ES-I3 (cell line): ENCODE measurements around the gene FMO2.

ENCODE experiments used
- H3K36me3 ChIP-seq: 2 replicates; pipeline ENCODE4 v1.6.1; 2013; ENCODE audit warnings: mild to moderate bottlenecking, low read length, control low read depth, moderate library complexity; ENCODE audit not compliant: insufficient read depth
- H3K4me1 ChIP-seq: 2 replicates; pipeline ENCODE4 v1.6.1; 2013; ENCODE audit warnings: mild to moderate bottlenecking, control low read depth, low read length; ENCODE audit not compliant: insufficient read depth
- H3K9ac ChIP-seq: 2 replicates; pipeline ENCODE4 v1.6.1; 2013; ENCODE audit warnings: low read depth, mild to moderate bottlenecking, low read length, moderate library complexity
- H3K9me3 ChIP-seq: 2 replicates; pipeline ENCODE4 v1.6.1; 2013; ENCODE audit warnings: mild to moderate bottlenecking, low read length, moderate library complexity; ENCODE audit not compliant: control insufficient read depth, insufficient read depth

The FMO2 gene

DNA sequence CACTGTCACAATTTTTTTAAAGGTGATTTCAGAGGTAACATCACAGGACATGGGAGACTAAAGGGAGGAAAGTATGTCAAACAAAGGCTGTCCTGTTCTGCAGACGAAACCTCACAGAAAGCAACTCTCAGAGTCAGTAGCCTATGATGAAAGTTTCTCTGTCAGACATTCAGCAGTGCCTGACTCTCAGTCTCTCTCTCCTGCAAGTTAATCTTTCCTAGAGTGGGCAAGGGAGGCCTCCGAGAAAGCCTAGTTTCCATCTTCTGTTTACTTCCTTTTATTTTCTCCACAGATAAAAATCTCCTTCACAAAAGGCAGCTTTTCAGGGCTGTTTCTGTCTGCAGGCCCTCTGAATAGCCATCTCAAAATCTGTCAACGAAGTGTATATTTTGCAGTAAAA is 24.9 kb upstream of the FMO2 start:
- Histone ChIP-seq H3K9ac (no peak overlapping the region), H3K4me1 (no peaks in the 10 kb centered on the region), H3K36me3 (no peaks in the 10 kb centered on the region), H3K9me3 (no peaks in the 10 kb centered on the region)

DNA sequence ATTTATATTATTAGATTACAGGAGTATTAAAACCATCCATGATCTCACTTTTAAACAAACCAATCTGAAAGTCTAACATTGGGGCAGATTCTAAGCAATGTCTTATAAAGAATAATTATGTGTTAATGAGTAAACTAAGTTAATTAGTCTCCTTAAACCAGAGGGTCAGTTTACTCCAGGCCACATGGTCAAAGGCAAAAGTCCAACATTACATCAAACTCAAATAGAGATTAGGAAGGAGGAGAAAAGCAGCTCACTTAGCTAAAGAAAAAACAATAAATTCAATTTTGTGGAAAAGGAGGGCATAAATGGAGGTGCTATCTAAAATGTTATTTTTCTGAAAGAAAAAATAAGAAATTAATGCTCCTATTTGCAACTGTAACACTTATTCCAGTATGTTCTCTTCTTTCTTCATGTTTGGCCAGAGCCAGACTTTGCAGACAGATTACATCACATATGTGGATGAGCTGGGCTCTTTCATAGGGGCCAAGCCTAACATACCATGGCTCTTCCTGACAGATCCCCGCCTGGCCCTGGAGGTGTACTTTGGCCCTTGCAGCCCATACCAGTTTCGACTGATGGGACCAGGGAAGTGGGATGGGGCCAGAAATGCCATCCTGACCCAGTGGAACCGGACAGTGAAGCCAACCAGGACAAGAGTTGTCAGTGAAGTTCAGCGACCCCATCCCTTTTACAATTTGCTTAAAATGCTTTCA is 24.3 kb upstream of the FMO2 start:
- Histone ChIP-seq H3K9ac (no peak overlapping the region), H3K9me3 (no peaks in the 10 kb centered on the region), H3K36me3 (no peaks in the 10 kb centered on the region), H3K4me1 (no peaks in the 10 kb centered on the region)

DNA sequence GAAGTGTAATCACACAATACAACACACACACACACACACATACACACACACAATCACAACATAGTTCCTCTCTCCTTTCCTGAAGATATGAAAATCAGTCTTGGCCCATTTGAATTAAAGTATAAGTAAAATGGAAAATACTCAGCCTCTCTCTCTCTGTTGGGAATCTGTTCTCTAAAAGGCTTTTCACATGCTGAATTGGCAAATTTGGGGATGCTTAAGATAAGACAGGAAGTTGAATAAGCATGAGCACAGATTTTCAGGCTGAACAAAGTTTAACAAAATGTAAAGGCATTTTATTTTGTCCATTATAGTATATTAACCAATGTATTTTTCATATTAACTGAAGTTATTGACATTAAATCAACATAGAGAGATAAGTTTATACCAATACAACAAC is 23.7 kb upstream of the FMO2 start:
- Histone ChIP-seq H3K4me1 (no peaks in the 10 kb centered on the region), H3K36me3 (no peaks in the 10 kb centered on the region), H3K9me3 (no peaks in the 10 kb centered on the region), H3K9ac (no peak overlapping the region)

DNA sequence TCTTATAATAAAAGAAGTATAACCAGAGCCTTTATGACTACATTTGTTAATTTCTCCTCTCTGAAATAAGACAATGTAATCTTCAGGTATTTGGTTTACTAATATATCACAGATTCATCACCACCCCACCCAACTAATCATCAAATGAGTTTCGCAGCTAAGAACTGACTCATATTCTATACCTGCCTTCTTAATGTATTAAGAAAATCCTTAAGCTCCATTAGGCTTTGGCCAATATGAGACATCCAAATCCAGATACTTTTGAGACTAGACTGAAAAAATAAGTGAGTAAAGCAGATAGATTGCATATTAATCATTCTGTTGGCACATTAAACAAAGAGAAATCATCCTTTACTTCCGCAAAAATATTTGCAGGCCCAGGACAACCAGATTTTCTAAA is 18.7 kb upstream of the FMO2 start:
- Histone ChIP-seq H3K36me3 (no peaks in the 10 kb centered on the region), H3K4me1 (no peaks in the 10 kb centered on the region), H3K9ac (no peak overlapping the region), H3K9me3 (no peaks in the 10 kb centered on the region)

DNA sequence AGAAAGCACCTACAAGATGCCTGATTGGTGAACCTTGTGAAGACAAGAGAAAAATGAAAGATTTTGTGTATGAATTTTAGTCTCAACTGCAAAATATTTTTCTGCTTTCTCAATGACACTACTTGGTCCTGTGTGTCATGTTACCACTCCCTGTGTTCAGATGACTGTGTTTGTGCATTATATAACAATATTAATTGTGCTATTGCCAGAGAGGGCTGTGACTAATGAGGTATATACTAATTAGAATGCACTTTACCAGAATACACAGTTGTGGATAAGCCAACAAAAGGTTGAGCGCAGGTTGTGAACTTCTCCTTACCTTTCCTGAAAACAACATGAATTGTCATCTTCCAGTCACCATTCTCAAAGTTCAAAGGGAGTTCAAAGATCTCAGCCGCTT is 17.3 kb upstream of the FMO2 start:
- Histone ChIP-seq H3K9me3 (no peaks in the 10 kb centered on the region), H3K4me1 (no peaks in the 10 kb centered on the region), H3K36me3 (no peaks in the 10 kb centered on the region), H3K9ac (no peak overlapping the region)

DNA sequence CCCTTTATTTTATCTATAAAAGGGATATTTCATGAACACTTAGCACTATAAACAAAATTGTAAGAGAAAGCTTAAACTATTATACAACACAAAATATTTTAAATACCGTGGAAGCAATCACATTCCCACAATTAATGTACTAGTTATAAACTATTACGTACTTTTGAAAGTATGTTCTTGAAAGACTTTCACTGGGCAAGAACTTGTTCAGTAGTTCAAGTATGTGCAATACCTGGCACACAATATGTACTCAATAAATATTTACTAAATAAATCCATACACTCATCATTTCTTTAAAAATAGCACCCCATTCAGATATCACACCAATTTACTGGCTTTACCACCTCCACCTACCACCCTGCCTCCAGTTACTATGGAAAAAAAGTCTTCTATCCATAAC is 12.6 kb upstream of the FMO2 start:
- Histone ChIP-seq H3K4me1 (no peaks in the 10 kb centered on the region), H3K9me3 (no peaks in the 10 kb centered on the region), H3K9ac (no peak overlapping the region), H3K36me3 (no peaks in the 10 kb centered on the region)

DNA sequence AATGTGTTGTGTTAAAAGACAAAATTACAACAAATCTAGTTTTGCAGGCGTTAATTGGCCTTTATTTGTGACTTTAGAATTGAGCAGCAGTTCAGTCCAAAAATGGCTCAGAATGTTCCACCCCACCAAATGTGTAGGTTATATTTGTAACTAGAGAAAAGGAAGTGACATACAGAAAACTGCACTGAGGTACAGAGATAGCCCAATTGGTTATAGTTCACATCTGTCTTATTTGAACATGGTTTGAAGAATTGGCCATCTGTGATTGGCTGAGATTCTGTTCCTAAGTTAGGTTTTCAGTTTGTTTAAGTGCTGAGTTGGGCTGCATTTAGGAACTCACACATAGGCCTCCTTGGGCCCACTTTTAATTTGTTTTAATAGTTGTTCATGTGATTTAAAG is 12.0 kb upstream of the FMO2 start:
- Histone ChIP-seq H3K4me1 (no peaks in the 10 kb centered on the region), H3K9ac (no peak overlapping the region), H3K9me3 (no peaks in the 10 kb centered on the region), H3K36me3 (no peaks in the 10 kb centered on the region)

DNA sequence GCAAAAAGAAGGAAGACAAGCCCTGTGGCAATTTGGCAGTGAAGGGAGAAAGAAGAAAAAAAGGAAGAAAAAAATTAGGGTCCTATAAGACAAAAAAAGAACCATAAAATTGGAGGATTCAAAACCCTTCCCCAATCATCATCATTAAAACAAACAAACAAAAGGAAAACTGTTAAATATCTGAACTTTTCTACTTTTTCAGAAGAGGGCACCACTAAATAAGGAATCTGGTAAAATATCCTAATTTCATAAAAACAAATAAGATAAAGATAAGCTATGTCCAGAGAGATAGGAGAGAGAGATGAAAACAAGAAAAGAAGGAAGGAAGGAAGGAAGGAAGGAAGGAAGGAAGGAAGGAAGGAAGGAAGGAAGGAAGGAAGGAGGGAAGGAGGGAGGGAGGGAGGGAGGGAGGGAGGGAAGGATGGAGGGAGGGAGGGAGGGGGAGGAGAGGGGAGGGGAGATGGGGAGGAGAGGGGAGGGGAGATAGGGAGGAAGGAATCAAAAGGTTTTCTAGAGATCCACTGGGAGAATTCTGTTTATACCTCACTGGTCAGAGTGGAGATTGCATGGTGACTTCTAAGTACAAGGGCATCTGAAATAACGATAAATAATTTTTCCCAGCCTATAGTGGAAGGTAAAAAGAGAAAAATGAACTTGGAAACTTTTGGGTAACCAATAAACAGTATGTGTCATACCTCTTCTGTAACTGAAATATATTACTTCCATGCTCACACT is 10.4 kb upstream of the FMO2 start:
- Histone ChIP-seq H3K36me3 (no peaks in the 10 kb centered on the region), H3K9me3 (no peaks in the 10 kb centered on the region), H3K4me1 (no peaks in the 10 kb centered on the region), H3K9ac (no peak overlapping the region)

DNA sequence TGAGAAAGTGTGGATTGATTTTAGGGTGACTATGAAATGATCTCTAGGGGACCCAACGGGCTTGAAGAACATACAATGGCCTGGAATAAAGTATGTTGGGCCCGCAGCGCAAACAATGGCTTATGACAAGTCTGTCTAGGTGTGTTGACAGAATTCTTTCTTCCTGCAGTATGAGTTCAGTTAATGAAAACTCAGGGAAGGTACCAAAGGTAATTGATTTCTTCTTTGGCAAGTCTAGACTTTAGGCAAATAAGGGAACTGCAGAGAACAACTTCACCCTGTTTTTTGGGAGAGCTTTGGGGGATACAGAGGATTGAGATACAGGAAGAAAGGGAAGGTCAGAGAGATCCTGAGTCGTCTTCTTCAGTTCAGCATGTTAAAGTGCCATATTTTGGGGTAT is 7.8 kb upstream of the FMO2 start:
- H3K4me1 ChIP-seq = no peaks in the 10 kb centered on the region
- no peaks in the 10 kb centered on the region for H3K9me3 ChIP-seq
- no peaks in the 10 kb centered on the region for H3K36me3 ChIP-seq
- no peak overlapping the region for H3K9ac ChIP-seq

DNA sequence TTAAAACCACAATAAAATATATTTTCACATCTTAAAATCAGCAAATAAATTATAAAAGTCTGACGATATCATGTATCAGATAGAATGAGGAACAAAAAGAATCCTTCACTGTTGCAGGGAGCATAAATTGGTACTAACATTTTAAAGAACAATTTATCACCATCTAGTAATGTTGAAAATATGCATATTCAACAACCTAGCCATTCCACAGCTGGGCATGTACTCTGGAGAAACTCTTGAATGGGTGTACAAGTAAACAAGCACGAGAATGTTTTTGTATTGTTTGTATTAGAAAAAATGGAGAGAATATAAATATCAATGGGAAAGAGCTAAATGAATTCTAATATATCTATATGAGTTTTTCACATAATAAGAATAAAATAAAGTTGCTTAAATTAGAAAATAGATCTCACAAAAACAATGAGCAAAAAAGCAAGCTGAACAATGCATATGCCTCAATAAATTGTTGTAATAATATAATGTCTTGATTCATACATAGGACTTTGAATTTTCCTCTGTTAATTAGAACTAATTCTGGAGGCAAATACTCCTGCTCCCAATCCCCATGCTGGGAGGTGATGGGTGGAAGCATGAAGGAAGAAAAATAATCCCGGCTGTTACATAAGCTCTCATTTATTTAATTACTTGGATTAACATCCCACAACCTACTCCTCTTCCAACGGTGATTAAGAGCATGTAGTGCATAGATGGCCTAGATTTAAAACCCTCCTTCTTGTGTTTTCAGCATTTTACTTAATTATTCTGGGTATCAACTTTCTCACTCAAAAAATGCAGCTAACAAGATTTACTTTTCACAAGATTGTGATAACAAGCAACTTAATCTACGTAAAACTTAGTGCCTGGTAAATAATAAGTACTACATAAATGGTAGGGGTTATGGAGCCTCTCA is 5.5 kb upstream of the FMO2 start:
- Histone ChIP-seq H3K4me1 (no peaks in the 10 kb centered on the region), H3K9ac (no peak overlapping the region), H3K36me3 (no peaks in the 10 kb centered on the region), H3K9me3 (no peaks in the 10 kb centered on the region)

DNA sequence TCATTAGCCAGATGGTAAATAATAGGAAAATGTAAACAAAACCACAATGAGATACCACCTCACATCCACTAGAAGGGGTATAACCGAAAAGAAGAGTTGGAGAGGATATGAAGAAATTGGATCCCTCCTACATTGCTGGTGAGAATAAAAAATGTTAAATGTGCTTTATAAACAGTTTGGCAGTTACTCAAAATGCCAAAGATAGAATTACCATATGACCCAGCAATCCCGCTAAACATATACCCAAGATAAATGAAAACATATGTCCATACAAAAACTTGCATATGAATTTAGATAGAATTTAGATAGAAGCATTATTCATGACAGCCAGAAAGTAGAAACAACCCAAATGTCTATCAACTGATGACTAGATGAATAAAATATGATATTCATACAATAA is 4.4 kb upstream of the FMO2 start:
- Histone ChIP-seq H3K36me3 (no peaks in the 10 kb centered on the region), H3K9me3 (no peaks in the 10 kb centered on the region), H3K9ac (no peak overlapping the region), H3K4me1 (no peaks in the 10 kb centered on the region)

DNA sequence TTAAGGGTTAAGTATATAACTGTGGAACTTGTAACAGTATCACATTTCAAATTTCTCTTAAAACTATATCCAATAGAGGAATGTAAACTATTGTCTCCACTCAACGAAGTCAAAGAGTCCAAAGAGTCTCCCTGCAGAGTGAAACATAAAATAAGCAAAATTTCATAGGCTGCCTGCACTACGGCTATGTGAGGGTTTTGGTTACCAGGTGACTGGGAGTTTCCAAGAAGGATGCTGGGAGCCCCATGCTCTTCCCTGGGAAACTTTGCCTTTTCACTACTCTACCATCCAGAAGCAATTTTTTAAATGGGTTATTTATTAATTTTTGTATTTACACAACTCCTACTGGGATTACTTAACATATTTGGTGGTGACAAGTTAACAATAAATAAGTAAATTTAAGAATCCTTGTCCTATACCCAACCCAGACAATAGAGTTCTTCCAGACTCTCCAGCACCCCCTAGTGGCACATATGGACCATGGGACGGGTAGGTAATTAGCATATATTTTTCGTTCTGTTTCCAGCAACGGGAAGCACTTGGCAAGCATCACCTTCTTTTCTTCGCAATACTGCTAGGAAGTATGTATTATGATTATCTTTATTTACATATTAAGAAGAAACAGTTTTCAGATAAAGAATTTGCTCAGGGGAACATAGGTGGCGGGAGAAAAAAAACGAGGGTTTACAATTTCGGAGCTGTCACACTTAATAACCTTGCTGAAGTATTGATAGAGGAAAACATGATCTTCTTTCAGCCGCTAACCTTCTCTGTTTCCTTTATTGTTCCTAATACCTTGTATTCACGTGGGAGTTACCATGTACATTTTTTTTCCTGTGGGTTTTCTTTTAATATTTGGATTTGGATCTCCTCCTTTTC is 3.5 kb downstream of the FMO2 start:
- Histone ChIP-seq H3K36me3 (no peaks in the 10 kb centered on the region), H3K9ac (no peak overlapping the region), H3K4me1 (no peaks in the 10 kb centered on the region)

DNA sequence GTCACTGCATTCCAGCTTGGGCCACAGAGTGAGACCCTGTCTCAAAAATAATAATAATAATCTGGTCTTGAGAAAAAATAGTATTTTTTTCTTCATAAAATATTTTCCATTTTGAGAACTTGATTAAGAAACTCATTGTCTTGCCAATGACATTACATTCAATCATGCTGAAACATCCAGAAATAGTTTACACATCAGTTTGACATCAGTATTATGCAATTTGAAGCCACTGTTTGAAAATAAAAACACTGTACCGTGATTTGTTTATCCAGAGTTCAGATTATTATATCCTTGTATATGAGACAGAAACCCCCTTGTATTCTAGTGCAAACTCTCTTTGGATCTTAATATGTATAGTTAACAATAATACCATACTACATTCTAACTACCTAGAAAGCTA is 6.9 kb downstream of the FMO2 start:
- Histone ChIP-seq H3K9me3 (no peaks in the 10 kb centered on the region), H3K36me3 (no peaks in the 10 kb centered on the region), H3K9ac (no peak overlapping the region), H3K4me1 (no peaks in the 10 kb centered on the region)

More for the DNA sequence above, 3.5 kb downstream of the FMO2 start:
- no peaks in the 10 kb centered on the region for H3K9me3 ChIP-seq

DNA sequence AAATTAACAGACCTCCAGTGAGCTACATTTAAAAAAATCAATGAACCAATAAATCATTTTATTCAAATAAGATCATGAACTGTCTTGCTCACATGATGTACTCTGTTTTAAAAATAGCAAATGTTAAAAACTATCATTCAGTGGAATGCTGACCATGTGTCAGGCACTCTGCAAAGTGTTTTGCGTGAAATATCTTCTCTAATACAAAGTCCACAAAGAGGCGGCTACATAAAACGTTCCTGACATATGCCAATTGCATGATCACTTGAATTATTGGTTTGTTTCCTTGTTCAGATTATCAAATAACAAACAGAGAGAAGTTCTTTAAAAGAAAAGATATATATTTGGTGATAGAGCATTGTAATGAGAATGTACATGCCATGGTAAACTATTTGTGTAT is 10.7 kb downstream of the FMO2 start:
- Histone ChIP-seq H3K4me1 (no peaks in the 10 kb centered on the region), H3K9ac (no peak overlapping the region), H3K9me3 (no peaks in the 10 kb centered on the region), H3K36me3 (no peaks in the 10 kb centered on the region)
